ENCODE results near the gene SERPINB13. TPM values are rescaled to one million over a fixed set of nuclear protein-coding genes. Genes with fewer than 3 reads are reported as not detected.
A peak's percentile ranks its signal among the peaks of the same experiment; 100 is the strongest.

SERPINB13 gene
- polyA plus RNA-seq, 1 donor (not counting 4 experiments of a cell fraction or from before 2014, with no cell fraction given), result 44.6 TPM

DNA sequence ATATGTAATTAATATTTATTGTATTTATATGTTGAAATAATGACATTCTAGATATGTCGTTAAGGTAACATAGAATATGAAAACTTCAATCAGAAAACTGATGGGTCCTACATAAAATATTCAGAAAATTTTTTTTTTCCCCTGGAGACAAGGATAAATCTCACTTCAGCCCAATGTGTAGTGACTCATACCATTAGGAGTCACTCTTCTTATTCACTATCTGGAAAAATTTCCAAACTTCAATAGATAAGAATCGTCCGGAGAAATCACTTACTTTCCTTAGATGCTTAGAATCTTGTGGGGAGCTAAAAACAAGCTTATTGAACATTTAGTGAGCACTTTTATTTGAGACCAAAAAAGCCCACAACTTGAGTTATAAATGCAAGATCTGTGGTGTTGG lies 4.6 kb downstream of the SERPINB13 start:
- Histone ChIP-seq H3K4me3 (ENCODE audit: control insufficient read depth in 2 of 3, extremely low read depth in 1 of 3, insufficient read depth in 2 of 3, low read depth in 1 of 3, low read length in 3 of 3) (no peak overlapping the region), H3K9me1 (ENCODE audit: control insufficient read depth, extremely low read depth, insufficient read depth, low read length) (no peaks in the 10 kb centered on the region), H3K4me1 (ENCODE audit: control insufficient read depth, extremely low read depth, insufficient read depth, low read length) (peaks cover 20% of the 10 kb centered on the region), H3K79me2 (ENCODE audit: control insufficient read depth, insufficient read depth, low read length) (no peaks in the 10 kb centered on the region), H3K4me2 (ENCODE audit: control insufficient read depth, extremely low read depth, insufficient read depth, low read depth, low read length) (peak overlapping the region; percentile 42), H3K9me3 (ENCODE audit: control insufficient read depth, low read depth, low read length) (no peaks in the 10 kb centered on the region), H3K27me3 (ENCODE audit: control insufficient read depth, extremely low read depth, insufficient read depth, low read length) (no peaks in the 10 kb centered on the region), H2AFZ (ENCODE audit: control insufficient read depth, low read length) (no peak overlapping the region), H3K36me3 (ENCODE audit: control insufficient read depth in 2 of 2, extremely low read depth in 1 of 2, insufficient read depth in 2 of 2, low read length in 2 of 2) (peaks cover 0 to 14% of the 10 kb centered on the region in 2 experiments), H3K9ac (ENCODE audit: control insufficient read depth, extremely low read depth, insufficient read depth, low read length) (no peak overlapping the region), H3K27ac (ENCODE audit: control insufficient read depth, insufficient read depth, low read length) (no peak overlapping the region), H4K20me1 (ENCODE audit: control insufficient read depth, extremely low read depth, insufficient read depth, low read length) (no peaks in the 10 kb centered on the region)
- DNase-seq (ENCODE audit: low read depth, low spot score) (no peak), FAIRE-seq (no peak)
- dilution Hi-C loops (cut with MboI; ENCODE audit: extremely low pct_ligation_motif_present, low sequenced_read_pairs), result no loop called here
- TF ChIP-seq, protein P1, sequence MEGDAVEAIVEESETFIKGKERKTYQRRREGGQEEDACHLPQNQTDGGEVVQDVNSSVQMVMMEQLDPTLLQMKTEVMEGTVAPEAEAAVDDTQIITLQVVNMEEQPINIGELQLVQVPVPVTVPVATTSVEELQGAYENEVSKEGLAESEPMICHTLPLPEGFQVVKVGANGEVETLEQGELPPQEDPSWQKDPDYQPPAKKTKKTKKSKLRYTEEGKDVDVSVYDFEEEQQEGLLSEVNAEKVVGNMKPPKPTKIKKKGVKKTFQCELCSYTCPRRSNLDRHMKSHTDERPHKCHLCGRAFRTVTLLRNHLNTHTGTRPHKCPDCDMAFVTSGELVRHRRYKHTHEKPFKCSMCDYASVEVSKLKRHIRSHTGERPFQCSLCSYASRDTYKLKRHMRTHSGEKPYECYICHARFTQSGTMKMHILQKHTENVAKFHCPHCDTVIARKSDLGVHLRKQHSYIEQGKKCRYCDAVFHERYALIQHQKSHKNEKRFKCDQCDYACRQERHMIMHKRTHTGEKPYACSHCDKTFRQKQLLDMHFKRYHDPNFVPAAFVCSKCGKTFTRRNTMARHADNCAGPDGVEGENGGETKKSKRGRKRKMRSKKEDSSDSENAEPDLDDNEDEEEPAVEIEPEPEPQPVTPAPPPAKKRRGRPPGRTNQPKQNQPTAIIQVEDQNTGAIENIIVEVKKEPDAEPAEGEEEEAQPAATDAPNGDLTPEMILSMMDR (optimal IDR thresholded peaks at IDR 0.05 in 1 of 3, IDR thresholded peaks at IDR 0.05 in 1 of 3, conservative IDR thresholded peaks at IDR 0.05 in 1 of 3; ENCODE audit: extremely low read depth in 1 of 3, insufficient read depth in 2 of 3, low read length in 3 of 3), result no peak
- no peak for TF ChIP-seq EZH2 (IDR thresholded peaks at IDR 0.05; ENCODE audit: low read length)

DNA sequence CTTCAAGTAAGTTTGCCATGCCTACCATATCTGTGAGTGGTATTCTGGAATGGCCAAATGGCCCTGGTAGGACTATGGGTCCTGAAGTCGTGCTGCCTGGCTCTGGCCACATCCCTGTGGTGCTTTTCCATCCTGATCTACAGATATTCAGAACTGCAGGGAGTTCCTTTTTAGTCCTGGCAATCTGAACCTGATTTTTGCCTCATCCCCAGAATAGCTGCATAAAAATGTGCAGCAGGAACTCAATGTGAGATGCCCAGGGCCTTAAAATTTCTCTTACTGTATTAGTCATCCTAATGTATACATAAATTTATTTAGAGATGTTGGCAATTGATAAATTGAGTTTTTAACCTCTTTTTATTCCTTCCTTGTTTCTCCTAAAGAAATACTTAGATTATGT lies 5.3 kb downstream of the SERPINB13 start:
- H3K4me2 ChIP-seq (ENCODE audit: control insufficient read depth, extremely low read depth, insufficient read depth, low read depth, low read length), result no peak overlapping the region
- H3K9me3 ChIP-seq (ENCODE audit: control insufficient read depth, low read depth, low read length), result no peaks in the 10 kb centered on the region
- H3K4me3 ChIP-seq (ENCODE audit: control insufficient read depth in 2 of 3, extremely low read depth in 1 of 3, insufficient read depth in 2 of 3, low read depth in 1 of 3, low read length in 3 of 3), result no peak overlapping the region
- no peak overlapping the region for H3K9ac ChIP-seq (ENCODE audit: control insufficient read depth, extremely low read depth, insufficient read depth, low read length)
- TF ChIP-seq EZH2 (IDR thresholded peaks at IDR 0.05; ENCODE audit: low read length), result no peak
- TF ChIP-seq, protein P1 (optimal IDR thresholded peaks at IDR 0.05 in 1 of 3, IDR thresholded peaks at IDR 0.05 in 1 of 3, conservative IDR thresholded peaks at IDR 0.05 in 1 of 3; ENCODE audit: extremely low read depth in 1 of 3, insufficient read depth in 2 of 3, low read length in 3 of 3), result no peak
- H3K79me2 ChIP-seq (ENCODE audit: control insufficient read depth, insufficient read depth, low read length), result no peaks in the 10 kb centered on the region
- dilution Hi-C loops (cut with MboI; ENCODE audit: extremely low pct_ligation_motif_present, low sequenced_read_pairs), result no loop called here
- no peaks in the 10 kb centered on the region for H4K20me1 ChIP-seq (ENCODE audit: control insufficient read depth, extremely low read depth, insufficient read depth, low read length)
- no peaks in the 10 kb centered on the region for H3K9me1 ChIP-seq (ENCODE audit: control insufficient read depth, extremely low read depth, insufficient read depth, low read length)
- H3K36me3 ChIP-seq (ENCODE audit: control insufficient read depth in 2 of 2, extremely low read depth in 1 of 2, insufficient read depth in 2 of 2, low read length in 2 of 2), result peaks cover 0 to 17% of the 10 kb centered on the region in 2 experiments
- DNase-seq (ENCODE audit: low read depth, low spot score) (no peak), FAIRE-seq (no peak)
- H3K4me1 ChIP-seq (ENCODE audit: control insufficient read depth, extremely low read depth, insufficient read depth, low read length), result peaks cover 14% of the 10 kb centered on the region
- H3K27me3 ChIP-seq (ENCODE audit: control insufficient read depth, extremely low read depth, insufficient read depth, low read length), result no peaks in the 10 kb centered on the region
- H2AFZ ChIP-seq (ENCODE audit: control insufficient read depth, low read length), result no peak overlapping the region
- no peak overlapping the region for H3K27ac ChIP-seq (ENCODE audit: control insufficient read depth, insufficient read depth, low read length)

Data from keratinocyte (primary cell).